DMS153 (cell line): ENCODE measurements around the gene FRMPD2.
A peak's percentile ranks its signal among the peaks of the same experiment; 100 is the strongest.
"Not testable (repeated sequence)": the region's sequence is repeated elsewhere in the genome, so short reads cannot be mapped to it uniquely, and the experiment has no call there.

ENCODE experiments used
- DNase-seq: peaks from one replicate; lab custom pipeline; 2025; lab: John Stamatoyannopoulos, UW

The FRMPD2 gene

GRCh38 chr10:48231699-48232315 lies 42.7 kb downstream of the FRMPD2 start:
- no peak for DNase-seq

GRCh38 chr10:48231178-48231577 lies 43.3 kb downstream of the FRMPD2 start:
- DNase-seq: no peak

- no peak for DNase-seq
These were observed 47.3 kb downstream of the FRMPD2 start for GRCh38 chr10:48227213-48227612.

- no peak for DNase-seq
These were observed 49.4 kb downstream of the FRMPD2 start for GRCh38 chr10:48224979-48225560.

GRCh38 chr10:48224296-48224695 lies 50.2 kb downstream of the FRMPD2 start:
- DNase-seq: no peak

GRCh38 chr10:48221814-48222213 lies 52.7 kb downstream of the FRMPD2 start:
- no peak for DNase-seq

GRCh38 chr10:48221031-48221430 lies 53.5 kb downstream of the FRMPD2 start:
- not testable (repeated sequence) for DNase-seq

- no peak for DNase-seq
These were observed 55.3 kb downstream of the FRMPD2 start for GRCh38 chr10:48219194-48219593.

GRCh38 chr10:48216744-48217143 lies 57.8 kb downstream of the FRMPD2 start:
- DNase-seq: no peak

- DNase-seq: no peak
These were observed 58.3 kb downstream of the FRMPD2 start for GRCh38 chr10:48216204-48216505.

- DNase-seq: peak; percentile 74
These were observed 58.9 kb downstream of the FRMPD2 start for GRCh38 chr10:48215486-48216203.

GRCh38 chr10:48214716-48215485 lies 59.6 kb downstream of the FRMPD2 start:
- no peak for DNase-seq

- no peak for DNase-seq
These were observed 61.4 kb downstream of the FRMPD2 start for GRCh38 chr10:48213047-48213446.

- no peak for DNase-seq
These were observed 62.7 kb downstream of the FRMPD2 start for GRCh38 chr10:48211777-48212176.

GRCh38 chr10:48210966-48211365 lies 63.5 kb downstream of the FRMPD2 start:
- DNase-seq: no peak

- DNase-seq: no peak
These were observed 64.1 kb downstream of the FRMPD2 start for GRCh38 chr10:48210391-48210790.

GRCh38 chr10:48209241-48209640 lies 65.3 kb downstream of the FRMPD2 start:
- DNase-seq: no peak

GRCh38 chr10:48207853-48208252 lies 66.6 kb downstream of the FRMPD2 start:
- no peak for DNase-seq

- no peak for DNase-seq
These were observed 67.8 kb downstream of the FRMPD2 start for GRCh38 chr10:48206482-48207250.

- no peak for DNase-seq
These were observed 68.6 kb downstream of the FRMPD2 start for GRCh38 chr10:48205918-48206317.

- no peak for DNase-seq
These were observed 74.7 kb downstream of the FRMPD2 start for GRCh38 chr10:48199580-48200377.
